Liver (tissue), 3 donors: ENCODE results near the gene SNUPN.

ENCODE experiments used
- CTCF ChIP-seq: fragments of 150-350 bp; IDR thresholded peaks from 2 replicates; pipeline ENCODE4 v1.5.1; 2017; ENCODE audit warnings: improper control_type of control experiment, low read depth, low read length; ENCODE audit not compliant: missing input control
- EGR1 ChIP-seq, 2 donors: IDR thresholded peaks; 2 replicates each; pipeline ENCODE4 v1.6.1; 2016 to 2018; ENCODE audit warnings: antibody characterized with exemption in 2 of 2, low read depth in 2 of 2
- NR2F2 ChIP-seq: IDR thresholded peaks from 2 replicates; pipeline ENCODE4 v1.6.1; 2016; ENCODE audit warnings: antibody characterized with exemption
- donor health status: healthy.
- donor health status: healthy.

GRCh38 chr15:75639191-75639708, 13.7 kb upstream of the SNUPN start:
- no peak for TF ChIP-seq CTCF
- peak in 1 of 2 donors; percentile 48 for TF ChIP-seq EGR1 (IDR thresholded peaks at IDR 0.05; ENCODE audit: low read depth in 2 of 2)
- TF ChIP-seq NR2F2: no peak
